BE2C (cell line): ENCODE data around the gene SLC7A14.
A peak's percentile ranks its signal among the peaks of the same experiment; 100 is the strongest.

Source experiments
- DNase-seq: peaks from one replicate; pipeline ENCODE4 v3.0.0-alpha.2; 2020
- H3K27me3 ChIP-seq: fragments of 250-450 bp; sonication (Bioruptor Pico); 2 replicates; pipeline ENCODE4 v1.5.1; 2020; ENCODE audit warnings: mild to moderate bottlenecking
- H3K36me3 ChIP-seq: fragments of 250-450 bp; sonication (Bioruptor Pico); 2 replicates; pipeline ENCODE4 v1.5.1; 2020; ENCODE audit warnings: mild to moderate bottlenecking
- H3K4me1 ChIP-seq: fragments of 250-450 bp; sonication (Bioruptor Pico); 2 replicates; pipeline ENCODE4 v1.5.1; 2020
- H3K4me3 ChIP-seq: 2 replicates; pipeline ENCODE4 v1.5.1; 2011; ENCODE audit warnings: low read depth, low read length
- H3K9me3 ChIP-seq: fragments of 250-450 bp; sonication (Bioruptor Pico); 2 replicates; pipeline ENCODE4 v1.5.1; 2020
- TF ChIP-seq, protein P1 (sequence below): IDR thresholded peaks from 2 replicates; pipeline ENCODE4 v1.5.1; 2012; ENCODE audit warnings: mild to moderate bottlenecking, low read depth, low read length

The SLC7A14 gene

DNA sequence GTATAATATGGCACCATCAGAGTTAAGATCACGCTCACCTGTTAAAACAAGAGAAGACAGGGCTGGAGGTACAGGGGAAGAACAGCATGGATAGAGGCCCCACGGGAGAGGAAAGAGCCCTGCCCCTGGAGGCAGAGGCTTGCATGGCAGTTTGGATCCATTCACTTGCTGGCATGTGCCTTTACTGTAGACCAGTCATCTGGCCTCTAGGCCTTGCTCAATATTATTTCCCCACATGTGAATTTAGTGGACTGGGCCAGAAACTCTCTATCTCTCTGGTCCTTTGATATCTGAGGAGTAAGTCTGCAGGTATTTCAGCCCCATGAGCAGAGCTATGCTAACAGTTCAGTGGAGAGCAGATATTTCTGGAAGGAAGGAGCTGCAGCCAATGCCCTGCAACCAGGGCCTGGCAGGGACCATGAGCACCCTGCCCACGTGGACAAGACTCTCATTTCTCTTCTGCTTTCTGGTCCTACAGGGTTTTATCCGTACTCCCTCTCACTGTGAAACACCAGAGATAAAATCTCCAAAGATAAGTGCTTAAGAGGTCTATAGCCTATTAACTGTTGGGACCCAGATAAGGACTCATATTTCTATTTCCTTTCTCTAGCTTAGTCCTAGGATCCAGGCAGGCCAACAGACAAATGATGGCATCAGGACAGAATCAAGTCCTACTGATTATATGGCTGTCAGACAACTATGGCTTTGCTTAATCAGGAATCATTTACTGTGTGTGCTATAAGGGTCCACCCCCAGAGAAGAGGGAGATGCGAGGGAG, 102.2 kb downstream of the SLC7A14 start:
- Histone ChIP-seq H3K4me3 (no peak overlapping the region), H3K27me3 (no peaks in the 10 kb centered on the region), H3K36me3 (peaks cover 45% of the 10 kb centered on the region), H3K4me1 (peaks cover 14% of the 10 kb centered on the region), H3K9me3 (no peaks in the 10 kb centered on the region)
- TF ChIP-seq, protein P1, sequence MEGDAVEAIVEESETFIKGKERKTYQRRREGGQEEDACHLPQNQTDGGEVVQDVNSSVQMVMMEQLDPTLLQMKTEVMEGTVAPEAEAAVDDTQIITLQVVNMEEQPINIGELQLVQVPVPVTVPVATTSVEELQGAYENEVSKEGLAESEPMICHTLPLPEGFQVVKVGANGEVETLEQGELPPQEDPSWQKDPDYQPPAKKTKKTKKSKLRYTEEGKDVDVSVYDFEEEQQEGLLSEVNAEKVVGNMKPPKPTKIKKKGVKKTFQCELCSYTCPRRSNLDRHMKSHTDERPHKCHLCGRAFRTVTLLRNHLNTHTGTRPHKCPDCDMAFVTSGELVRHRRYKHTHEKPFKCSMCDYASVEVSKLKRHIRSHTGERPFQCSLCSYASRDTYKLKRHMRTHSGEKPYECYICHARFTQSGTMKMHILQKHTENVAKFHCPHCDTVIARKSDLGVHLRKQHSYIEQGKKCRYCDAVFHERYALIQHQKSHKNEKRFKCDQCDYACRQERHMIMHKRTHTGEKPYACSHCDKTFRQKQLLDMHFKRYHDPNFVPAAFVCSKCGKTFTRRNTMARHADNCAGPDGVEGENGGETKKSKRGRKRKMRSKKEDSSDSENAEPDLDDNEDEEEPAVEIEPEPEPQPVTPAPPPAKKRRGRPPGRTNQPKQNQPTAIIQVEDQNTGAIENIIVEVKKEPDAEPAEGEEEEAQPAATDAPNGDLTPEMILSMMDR: peak; percentile 45
- no peak for DNase-seq

DNA sequence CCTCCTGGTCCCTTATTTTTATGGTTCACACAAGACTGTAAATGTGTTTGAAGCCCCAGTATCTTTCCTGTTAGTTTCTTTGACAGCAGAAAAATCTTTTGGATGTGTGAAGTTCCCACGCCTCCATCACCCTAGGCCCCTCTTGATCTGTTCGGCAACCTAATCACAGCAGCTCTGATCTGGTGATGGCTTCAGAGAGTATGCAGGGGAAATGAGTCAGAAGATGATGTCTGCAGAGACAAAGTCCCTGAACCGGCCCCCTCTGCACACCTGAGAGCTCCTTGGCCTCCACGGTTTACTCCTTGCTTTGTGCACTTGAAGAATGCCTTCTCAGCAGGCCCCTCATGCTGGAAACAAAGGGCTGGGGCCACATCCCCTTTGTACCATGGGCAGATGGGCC, 103.7 kb downstream of the SLC7A14 start:
- no peaks in the 10 kb centered on the region for H3K9me3 ChIP-seq
- H3K4me3 ChIP-seq: no peak overlapping the region
- no peak for DNase-seq
- peaks cover 42% of the 10 kb centered on the region for H3K36me3 ChIP-seq
- H3K27me3 ChIP-seq: no peaks in the 10 kb centered on the region
- TF ChIP-seq, protein P1: no peak
- H3K4me1 ChIP-seq: peaks cover 14% of the 10 kb centered on the region

DNA sequence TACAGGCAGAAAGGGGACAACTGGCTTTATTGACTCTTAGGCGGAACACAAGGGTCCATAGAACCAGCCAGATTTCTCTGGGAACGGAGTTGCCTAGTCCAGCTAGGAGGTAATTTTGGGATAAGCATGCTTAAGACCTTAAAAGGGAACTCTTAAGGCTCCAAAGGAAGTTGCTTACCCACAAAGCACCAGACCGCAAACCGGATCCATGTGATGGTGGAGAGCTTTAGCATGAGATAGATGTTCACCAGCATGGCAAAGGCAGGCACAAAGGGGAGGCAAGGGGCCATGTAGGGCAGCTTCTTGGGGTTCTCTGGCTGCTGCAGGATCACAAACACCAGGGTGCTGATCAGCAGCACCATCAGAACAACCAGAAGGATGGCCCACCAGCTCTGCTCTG, 105.8 kb downstream of the SLC7A14 start:
- Histone ChIP-seq H3K9me3 (no peaks in the 10 kb centered on the region), H3K4me1 (peaks cover 14% of the 10 kb centered on the region), H3K36me3 (peaks cover 33% of the 10 kb centered on the region), H3K27me3 (no peaks in the 10 kb centered on the region), H3K4me3 (no peak overlapping the region)
- TF ChIP-seq, protein P1: no peak
- DNase-seq: no peak

DNA sequence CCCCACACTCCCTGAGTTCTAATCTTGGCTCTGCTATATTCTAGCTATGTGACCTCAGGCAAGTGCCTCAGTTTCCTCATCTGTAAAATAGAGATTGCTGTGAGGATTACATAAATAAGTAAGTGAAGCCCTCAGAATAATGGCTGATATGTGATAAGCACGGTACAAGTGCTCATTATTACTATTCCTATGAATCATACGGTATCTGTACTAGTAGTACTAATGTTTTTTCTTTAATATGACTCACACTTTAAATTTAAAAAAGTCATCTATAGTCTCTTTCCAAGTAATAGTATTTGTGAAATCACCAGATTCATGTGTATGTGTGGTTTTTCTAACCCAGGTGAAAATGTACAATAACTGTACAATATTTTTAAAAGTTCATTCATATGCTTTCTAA, 108.5 kb downstream of the SLC7A14 start:
- TF ChIP-seq, protein P1: no peak
- Histone ChIP-seq H3K9me3 (no peaks in the 10 kb centered on the region; the same call in 1 of the 2 replicates), H3K27me3 (no peaks in the 10 kb centered on the region), H3K36me3 (peaks cover 19% of the 10 kb centered on the region), H3K4me1 (no peaks in the 10 kb centered on the region), H3K4me3 (no peak overlapping the region)
- no peak for DNase-seq

DNA sequence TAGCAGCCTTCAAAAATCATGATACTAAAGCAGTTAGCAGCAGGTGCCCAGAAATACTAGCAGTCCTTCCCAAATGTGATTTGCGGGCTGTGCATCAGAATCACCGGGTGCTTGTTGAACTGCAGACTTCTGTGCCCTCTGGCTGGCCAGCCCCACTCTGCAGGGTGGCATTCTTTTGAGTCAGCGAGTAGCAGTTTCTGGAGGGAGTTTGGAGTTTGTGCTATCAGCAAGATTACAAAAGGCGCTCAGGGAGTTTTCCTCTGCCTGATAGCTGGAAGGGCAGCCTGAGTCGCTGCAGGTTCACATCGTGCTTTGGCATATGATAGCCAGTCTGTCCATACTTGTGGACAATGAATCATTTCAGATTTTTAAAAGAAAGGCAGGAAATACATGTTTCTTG, 109.6 kb downstream of the SLC7A14 start:
- H3K4me3 ChIP-seq: no peak overlapping the region
- H3K4me1 ChIP-seq: no peaks in the 10 kb centered on the region
- TF ChIP-seq, protein P1: no peak
- no peaks in the 10 kb centered on the region; the same call in 1 of the 2 replicates for H3K9me3 ChIP-seq
- H3K27me3 ChIP-seq: no peaks in the 10 kb centered on the region
- H3K36me3 ChIP-seq: peaks cover 13% of the 10 kb centered on the region
- DNase-seq: no peak

DNA sequence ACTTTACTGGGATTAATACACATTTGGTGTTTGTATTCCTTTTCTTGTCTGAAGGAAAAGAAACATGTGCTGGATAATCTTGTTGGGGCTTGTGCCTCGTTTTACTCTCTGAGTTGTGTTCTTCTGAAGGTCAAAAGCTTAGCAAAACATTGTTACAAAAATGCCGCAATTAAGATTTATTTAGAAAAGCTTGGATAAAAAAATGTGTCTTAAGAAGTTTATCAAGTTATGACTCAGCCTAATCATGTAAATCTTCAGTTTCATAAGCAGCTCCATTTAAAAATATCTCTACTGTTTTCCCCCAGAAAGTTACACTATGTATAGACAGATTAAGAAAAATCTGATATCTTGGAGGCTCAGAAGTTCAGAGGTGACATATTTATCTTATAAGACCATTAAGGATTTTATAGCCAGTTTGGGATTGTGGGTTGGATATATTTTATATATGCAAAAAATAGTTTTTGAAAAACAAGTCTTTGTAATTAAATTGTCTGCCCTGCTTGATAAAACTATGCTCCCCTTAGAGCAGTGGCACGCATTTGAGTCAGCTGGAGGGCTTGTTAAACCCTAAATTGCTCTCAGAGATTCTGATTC, 110.7 kb downstream of the SLC7A14 start:
- H3K36me3 ChIP-seq: peaks cover 8% of the 10 kb centered on the region
- TF ChIP-seq, protein P1: no peak
- H3K9me3 ChIP-seq: no peaks in the 10 kb centered on the region; the same call in 1 of the 2 replicates
- H3K4me1 ChIP-seq: no peaks in the 10 kb centered on the region
- no peaks in the 10 kb centered on the region for H3K27me3 ChIP-seq
- no peak for DNase-seq
- no peak overlapping the region for H3K4me3 ChIP-seq
